Activated CD4-positive, CD25-positive, alpha-beta regulatory T cell treated with anti-CD3 and anti-CD28 coated beads, Interleukin-2, amount 50 U/mL, for 16 hours (primary cell): ENCODE results near the gene CEP89.
"Not testable (repeated sequence)": the region's sequence is repeated elsewhere in the genome, so short reads cannot be mapped to it uniquely, and the experiment has no call there.

Experiments used
- DNase-seq: peaks from one replicate; pipeline ENCODE4 v3.0.0-alpha.2; 2020; ENCODE audit warnings: low read depth, low spot score

CEP89 gene

DNA sequence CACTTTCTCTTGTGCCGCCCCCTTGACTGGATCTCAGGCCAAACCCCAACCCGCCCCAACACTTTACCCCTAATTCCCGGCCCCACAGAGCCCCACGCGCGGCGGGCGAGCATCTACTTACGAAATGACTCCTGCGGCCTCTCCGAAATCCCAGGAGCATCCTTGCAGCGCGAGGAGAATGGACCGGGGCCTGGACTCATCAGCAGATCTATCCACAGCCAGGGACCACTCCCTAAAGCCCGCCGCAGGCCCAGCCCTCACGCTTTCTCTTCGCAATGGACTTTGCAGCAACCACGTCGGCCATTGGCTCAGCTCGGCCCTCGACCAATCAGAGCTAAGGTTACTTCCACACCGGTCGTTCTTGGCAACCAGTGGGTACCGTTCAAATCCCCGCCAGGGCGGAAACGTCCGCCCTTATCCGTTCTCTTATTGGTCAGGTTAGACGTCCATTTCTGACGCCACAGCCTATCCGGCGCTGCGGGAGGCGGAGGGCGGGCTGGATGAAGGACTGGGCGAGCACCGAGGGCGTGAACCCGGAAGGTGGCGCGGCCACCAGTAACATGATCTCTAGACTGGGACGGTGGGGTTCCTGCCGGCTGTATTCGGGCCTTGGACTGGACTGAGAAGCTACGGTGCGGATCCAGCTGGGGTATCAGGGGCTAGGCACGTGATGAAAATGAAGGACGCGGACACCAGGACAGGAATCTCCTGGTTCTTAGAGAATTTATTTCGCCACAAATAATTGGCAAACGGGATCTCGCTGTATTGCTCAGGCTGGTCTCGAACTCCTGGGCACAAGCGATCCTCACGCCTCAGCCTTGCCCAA, at the start of gene CEP89, which contains the start of gene FAAP24:
Gene CEP89, minus strand, starts transcription at position 244 of the 826 bp plus-strand sequence. Its CDS starts 84 bp downstream, at position 160.
Gene FAAP24, plus strand, starts transcription at position 528 of the 826 bp plus-strand sequence. CDS start 955 bp downstream, outside the sequence.
- DNase-seq: peak; percentile 98

DNA sequence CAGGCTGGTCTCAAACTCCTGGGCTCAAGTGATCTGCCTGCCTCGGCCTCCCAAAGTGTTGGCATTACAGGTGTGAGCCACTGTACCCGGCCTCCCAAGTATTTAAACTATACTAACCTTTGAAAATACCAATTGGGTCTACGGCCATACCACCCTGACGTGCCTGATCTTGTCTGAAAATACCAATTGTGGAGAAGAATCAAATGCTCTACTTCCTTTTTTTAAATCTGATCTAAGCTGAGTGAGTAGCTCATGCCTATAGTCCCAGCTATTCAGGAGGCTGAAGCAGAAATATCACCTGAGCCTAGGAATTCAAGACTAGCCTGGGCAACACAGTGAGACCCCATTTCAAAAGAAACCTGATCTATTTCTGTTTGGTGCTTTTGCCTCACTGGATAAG, 39.1 kb upstream of the CEP89 start:
- not testable (repeated sequence) for DNase-seq

DNA sequence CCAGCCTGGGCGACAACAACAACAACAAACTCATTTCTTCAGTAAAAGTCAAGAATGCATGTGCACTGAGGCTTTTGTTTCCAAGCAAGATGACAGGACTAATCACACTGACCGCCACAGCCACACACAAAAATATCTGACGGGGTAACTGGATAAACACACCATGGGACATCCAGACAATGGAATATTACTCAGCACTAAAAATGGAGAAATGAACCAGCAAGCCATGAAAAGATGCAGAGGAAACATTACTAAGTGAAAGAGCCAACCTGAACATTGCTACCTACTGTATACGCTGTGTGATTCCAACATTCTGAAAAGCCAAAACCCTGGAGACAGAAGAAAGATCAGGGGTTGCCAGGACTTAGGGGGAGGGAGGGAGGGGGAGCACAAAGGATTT, 37.0 kb upstream of the CEP89 start:
- no peak for DNase-seq

DNA sequence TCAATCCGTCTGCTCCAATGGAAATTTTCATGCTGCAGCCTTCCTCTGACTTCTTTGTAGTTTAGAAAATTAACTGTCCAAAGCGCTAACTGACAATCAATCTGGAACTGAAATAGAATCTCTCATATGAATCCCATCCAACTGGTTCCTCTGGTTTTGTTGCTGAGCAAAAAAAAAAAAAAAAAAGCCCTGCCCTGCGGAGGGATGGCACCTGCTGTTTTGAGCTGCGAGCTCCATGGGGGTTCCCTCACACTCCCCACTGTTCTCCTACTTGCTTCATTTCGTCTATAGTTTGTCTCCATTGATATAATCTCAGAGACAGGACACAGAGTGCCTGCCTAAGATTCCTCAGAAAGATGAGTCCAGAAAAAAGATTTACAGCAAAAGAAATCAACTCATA, 33.7 kb upstream of the CEP89 start:
- DNase-seq: no peak

DNA sequence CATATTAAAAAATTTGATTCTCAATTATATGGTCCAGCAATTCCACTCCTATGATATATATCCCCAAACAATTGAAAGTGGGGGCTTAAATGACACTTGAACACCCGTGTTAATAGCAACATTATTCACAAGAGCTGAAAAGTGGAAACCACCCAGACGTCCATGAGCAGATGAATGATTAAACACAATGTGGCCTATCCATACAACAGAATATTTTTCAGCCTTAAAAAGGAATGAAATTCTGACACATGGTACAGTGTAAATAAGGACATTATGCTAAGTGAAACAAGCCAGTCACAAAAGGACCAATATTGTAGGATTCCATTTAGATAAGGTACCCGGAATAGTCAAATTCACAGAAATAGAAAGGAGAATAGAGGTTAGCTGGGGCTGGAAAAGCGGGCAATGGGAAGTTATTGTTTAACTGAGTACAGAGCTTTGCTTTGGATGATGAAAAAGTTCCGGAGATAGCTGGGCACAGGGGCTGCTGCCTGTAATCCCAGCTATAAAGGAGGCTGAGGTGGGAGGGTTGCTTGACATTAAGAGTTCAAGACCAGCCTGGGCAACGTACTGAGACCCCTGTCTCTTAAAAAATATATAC, 31.8 kb upstream of the CEP89 start:
- DNase-seq: not testable (repeated sequence)

DNA sequence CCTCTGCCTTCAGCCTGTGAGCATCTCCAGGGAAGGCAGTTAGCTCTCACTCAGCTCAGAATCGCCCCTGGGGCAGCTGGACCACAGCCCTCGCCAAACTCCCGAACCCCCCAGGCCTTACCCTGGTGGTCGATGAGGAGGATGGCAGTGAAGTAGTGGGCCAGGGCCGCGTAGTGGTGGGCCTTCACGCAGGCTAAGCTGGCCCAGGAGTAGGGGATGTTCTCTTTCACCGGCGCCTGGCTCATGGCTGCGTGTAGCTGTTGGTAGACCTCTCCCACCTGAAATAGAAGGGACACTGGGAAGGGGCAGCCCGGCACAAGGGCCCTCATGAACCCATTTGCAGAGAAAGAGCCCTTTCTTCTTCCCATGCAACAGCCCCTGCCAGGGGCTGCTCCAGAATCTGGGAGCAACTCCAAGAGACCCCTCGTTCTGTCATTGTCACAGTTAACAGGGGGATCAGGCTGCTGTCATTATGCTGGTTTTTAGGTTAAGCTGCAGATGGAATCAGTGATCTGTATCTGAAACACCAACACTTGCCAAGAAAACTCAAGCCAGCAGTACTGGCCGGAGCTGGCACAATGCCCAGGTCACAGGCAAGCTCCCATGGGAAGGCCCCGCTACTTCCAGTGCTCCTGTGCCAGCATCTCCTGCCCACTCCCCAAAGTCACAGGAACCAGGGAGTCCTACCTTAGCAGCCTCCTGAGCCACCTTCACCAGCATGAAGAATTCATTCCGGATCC, 30.5 kb upstream of the CEP89 start:
- DNase-seq: not testable (repeated sequence)

DNA sequence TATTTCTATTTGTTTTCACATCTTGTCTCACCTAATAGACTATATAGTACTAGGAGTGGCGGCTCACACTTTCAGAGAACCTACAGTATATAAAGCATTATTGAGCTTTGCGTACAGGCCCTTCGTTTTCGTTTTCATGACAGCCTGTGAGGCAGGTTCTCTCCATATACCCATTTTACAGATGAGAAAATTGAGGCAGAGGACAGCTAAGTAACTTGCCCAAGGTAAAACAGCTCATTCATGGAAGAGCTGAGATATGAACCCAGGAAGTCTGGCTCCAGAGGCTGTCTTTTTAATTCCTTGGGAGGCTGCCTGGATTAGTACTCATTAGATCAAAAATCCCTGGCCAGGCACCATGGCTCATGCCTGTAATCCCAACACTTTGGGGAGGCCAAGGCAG, 29.2 kb upstream of the CEP89 start:
- DNase-seq: no peak

DNA sequence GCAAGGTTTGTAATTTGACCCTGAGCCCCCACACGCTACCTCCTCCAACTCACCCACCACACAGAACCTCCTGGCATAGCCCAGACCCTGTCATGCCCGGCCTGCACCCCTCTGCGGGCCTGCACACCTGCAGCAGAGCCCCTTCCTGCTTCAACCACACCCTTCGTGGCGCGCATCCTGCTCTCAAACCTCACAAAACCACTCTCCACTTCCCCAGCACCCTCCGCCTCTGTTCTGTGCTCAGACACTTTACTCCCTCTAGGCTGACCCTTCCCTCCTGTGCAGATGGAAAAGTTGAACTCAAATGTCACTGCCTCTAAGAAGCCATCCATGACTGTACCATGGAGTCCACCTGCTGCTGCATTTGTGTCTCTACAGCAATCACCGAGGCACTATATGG, 28.8 kb upstream of the CEP89 start:
- DNase-seq: no peak

DNA sequence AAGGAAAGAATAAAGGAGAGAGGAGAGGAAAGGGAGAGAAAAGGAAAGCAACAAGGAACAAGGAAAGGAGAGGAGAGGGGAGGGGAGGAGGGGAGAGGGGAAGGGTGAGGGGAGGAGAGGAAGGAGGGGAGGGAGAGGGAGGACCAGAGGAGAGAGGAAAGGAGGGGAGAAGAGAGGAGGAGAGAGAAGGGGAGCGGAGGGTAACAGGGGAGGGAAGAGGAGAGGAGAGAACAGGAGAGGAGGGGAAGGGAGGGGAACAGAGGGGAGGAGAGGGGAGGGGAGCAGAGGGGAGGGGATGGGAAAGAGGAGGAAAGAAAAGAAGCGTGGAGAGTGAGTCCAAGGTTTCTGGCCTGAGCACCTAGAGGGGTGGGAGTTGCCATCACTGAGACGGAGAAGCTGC, 27.0 kb upstream of the CEP89 start:
- DNase-seq: no peak

DNA sequence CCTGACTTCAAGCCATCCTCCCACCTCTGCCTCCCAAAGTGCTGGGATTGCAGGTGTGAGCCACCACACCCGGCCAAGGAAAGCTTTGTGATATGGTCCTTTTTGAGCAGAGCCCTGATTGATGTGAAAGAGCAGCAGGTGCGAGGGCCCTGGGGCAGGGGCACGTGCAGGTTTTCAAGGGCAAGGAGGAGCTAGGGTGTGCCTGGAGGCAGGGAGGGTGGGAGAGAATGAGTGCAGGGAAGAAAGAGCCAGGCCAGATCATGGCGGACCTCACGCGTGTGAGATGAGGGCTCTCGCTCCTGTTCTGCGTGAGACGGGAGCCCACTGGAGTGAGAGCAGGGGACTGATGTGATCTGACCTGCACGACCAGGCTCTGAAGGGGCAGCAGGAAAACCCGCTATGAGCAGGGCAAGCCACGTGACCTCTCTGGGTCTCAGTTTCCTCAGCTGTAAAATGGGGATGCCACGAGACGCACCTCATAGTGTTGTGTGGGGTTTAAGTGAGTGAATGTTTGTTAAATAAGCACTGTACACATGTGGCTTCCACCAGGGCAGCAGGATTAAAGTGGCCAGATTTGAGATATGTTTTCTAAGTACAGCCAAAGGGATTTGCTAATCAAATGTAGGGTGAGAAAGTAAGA, 26.1 kb upstream of the CEP89 start:
- no peak for DNase-seq

DNA sequence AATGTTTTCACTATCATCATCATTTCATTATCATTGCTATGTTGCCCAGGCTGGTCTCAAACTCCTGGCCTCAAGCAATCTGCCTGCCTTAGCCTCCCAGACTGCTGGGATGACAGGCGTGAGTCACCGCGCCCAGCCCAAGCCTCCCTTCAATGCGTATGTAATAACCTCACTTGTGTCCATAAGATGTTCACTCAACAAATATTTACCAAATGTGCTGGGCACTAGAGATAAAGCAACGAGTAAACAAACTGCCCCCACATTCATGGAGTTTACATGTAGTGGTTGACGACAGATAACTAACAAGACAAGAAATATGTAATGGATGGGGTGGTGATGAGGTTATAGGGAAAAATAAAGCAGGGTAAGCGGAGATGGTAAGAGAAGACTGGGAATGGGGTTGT, 25.3 kb upstream of the CEP89 start:
- not testable (repeated sequence) for DNase-seq

DNA sequence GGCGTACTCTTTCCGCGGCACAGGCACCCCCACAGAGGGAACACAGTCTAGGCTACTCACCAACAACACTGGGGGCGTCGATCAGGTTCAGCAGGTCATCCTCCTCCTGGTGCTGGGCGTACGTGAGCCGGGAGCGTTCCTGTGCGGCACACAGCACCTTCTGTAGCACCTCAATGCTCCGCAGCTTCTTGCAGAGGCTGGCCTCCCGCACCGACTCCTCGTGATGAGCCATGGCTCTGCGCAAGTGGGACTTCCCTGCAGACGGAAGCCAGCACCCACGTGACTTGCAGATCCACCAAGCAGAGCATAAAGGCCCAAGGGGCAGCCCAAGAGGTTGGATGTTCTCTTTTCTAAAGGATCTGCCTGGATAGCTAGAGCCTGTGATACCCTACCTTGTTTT, 24.2 kb upstream of the CEP89 start:
- not testable (repeated sequence) for DNase-seq

DNA sequence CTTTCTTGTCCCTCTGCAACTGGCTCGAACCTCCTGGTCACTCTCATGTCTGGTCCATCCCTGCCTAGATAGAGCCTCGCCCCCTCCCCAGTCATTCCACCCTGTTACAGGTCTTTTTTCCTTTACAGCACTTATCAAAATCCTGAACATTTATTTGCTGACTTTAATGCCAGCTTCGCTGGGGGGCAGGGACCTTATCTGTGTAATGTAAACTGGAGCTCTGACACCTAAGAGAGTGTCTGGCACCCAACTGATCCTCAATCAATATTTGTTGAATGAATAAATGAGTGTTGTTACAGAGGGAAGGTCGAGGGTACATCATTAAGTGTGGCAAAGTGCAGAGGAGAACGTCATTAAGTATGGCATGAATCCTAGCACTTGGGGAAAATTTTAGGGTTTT, 17.0 kb upstream of the CEP89 start:
- DNase-seq: no peak

DNA sequence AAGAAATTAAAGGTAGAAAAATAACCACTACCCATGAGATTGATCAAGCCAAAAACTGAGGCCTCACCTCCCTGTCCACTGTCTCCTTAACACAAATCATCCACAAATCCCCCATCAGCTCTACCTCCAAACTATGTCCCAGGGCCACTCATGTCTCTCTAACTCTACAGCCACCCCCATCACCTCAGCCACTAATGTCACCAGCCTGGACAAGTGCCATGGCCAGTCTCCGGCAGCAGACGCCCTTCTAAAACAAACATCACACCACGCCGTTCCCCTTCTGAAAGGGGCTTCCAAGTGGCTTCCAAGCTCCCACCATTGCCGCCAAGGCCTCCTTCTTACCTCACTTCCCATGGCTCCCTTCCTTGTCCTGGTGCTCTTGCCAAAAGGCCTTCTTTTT, 16.5 kb upstream of the CEP89 start:
- not testable (repeated sequence) for DNase-seq

DNA sequence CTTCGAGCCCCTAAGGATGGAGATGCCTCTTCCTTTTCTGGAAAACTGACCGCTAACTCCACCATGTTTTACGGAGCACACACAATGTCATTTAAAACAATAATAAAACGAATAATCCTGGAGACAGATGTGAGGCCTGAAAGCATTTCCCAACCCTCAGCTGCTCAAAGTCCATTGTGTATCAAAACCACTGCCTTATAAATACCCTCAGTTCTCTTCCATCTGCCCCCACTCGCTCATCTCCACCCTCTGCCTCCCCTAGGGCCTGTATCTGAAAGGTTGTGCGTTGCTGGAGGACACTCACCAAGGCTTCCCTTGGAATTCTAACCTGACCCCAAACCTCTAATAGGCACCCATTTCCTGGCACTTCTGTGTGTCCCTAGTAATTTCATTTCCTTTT, 10.7 kb upstream of the CEP89 start:
- not testable (repeated sequence) for DNase-seq

DNA sequence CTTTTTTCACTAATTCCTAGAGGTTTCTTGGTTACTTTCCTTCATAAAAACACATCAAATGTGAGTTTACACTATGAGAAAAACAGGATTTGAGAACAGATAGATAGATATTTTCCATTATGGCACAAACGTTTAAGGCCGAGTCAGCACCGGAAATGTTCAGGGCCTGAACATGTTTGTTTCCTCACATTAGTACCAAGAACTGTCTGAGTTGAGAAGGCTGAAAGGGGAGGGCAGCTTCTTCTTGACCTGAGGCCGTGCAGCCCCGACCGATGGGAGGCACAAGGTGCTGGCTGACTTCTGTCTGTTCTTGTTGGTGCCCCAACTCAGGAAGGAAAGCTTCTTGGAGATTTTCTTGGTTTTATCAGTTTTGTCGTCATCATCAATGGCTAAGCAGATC, 8.0 kb upstream of the CEP89 start:
- DNase-seq: not testable (repeated sequence)

DNA sequence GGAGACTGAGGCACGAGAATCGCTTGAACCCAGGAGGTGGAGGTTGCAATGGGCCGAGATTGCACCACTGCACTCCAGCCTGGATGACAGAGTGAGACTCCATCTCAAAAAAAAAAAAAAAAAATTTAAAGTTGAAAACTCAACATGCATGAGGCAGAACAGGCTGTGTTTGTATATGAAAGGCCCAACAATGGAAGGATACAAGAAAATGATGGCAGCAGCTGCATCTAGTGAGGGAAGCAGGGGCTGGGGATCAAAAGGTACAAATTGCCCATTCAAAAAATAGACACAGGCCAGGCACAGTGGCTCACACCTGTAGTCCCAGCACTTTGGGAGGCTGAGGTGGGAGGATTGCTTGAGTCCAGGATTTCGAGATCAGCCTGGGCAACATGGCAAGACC, 6.1 kb upstream of the CEP89 start:
- DNase-seq: not testable (repeated sequence)

DNA sequence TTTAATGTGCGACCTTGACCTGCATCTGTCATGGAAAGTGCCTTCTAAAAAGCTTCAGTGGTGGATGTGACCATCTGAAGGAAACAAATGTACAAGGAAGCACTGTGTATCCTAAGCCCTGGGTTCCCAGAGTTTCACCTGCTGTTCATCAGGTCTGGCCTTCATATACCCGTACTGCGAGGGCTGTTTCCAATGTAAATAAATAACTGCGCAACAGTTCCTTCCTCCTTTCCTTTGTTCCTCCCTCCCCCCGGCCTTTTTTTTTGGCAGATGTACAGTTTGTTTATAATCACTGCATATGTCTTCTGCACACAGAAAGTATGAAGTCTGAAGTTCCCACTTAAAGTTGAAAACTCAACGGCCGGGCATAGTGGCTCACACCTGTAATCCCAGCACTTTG, 5.5 kb upstream of the CEP89 start:
- DNase-seq: no peak

DNA sequence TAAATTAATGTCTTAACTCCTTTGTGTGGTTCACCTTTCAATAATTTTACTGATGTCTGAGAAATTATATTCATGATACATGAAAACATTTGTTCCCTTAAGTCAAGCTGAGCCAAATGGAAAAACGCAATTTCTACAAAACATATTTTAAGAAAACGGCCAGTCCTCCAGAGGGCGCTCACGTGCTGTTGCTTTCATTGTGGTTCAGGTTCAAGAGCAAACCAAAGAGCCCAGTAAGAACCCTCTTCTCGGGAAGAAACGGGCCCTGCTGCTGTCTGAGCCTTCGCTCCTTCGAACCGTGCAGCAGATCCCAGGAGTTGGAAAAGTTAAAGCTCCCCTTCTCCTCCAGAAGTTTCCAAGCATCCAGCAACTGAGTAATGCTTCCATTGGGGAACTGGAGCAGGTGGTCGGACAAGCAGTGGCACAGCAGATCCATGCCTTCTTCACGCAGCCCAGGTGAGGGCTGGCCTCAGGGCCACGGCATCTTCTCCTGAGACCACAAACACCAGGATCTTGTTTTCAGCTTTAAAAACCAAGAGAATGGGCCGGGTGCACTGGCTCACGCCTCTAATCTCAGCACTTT, 4.6 kb upstream of the CEP89 start:
- DNase-seq: peak; percentile 35

DNA sequence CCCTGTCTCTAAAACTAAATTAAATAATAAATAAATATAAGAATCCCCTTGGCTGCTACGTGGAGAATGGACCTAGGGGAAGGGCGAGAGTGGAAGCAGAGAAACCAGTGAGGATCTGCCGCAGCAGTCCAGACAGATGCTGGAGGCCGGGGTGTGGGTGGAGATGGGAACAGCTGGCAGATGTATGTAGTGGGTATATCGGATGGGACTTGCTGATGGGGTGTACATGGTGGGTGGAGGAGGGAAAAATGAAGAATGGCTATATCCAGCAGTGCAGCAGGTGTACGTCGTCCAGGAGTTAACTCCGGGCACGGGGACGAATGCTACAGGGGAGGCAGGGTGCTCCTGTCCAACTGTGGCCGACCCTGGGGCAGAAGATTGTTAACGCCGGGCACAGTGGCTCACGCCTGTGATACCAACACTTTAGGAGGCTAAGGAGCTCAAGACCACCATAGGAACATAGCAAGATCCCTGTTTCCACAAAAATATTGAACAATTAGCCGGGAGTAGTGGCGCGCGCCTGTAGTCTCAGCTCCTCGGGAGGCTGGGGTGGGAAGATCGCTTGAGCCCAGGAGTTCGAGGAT, 654 bp downstream of the CEP89 start:
- DNase-seq: no peak

DNA sequence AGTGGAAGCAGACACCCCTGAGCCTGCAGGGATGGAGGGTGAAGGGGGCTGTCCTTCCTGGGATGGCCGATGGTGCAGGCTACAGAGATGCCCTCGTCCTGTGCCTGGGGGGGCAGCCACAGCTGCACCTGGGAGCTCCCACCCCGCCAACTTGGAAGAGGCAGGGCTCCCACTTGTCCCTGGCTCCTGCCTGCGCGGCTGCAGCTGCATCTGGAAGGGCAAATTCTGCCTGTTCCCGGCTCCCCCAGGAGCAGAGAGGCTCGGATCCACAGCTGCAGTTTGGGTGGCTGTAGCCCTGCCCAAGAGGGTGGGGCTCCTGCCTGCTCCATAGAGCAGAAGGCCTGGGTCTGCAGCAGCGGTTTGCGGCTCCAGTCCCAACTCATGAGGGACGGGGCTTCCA, 2.2 kb downstream of the CEP89 start:
- DNase-seq: no peak
